OCI-LY1 (cell line): ENCODE measurements around the gene C2CD3.

Experiments
- H2AFZ ChIP-seq: fragments of 200-600 bp; sonication (generic), shearing (Covaris generic); 2 replicates; pipeline ENCODE4 v1.6.0; 2014; ENCODE audit warnings: antibody characterized with exemption, mild to moderate bottlenecking, low read length
- H3F3A ChIP-seq: fragments of 200-600 bp; sonication (generic), shearing (Covaris generic); 2 replicates; pipeline ENCODE4 v1.6.0; 2014; ENCODE audit warnings: mild to moderate bottlenecking, antibody characterized with exemption, low read length, moderate library complexity; ENCODE audit not compliant: insufficient read depth
- H3K27ac ChIP-seq: fragments of 200-600 bp; sonication (generic); 2 replicates; pipeline ENCODE4 v1.5.1; 2014; ENCODE audit warnings: low read length, mixed run types, mild to moderate bottlenecking, low read depth; ENCODE audit not compliant: poor library complexity, severe bottlenecking
- H3K27me3 ChIP-seq: fragments of 200-600 bp; sonication (generic); 2 replicates; pipeline ENCODE4 v1.6.0; 2014; ENCODE audit warnings: antibody characterized with exemption, mild to moderate bottlenecking, low read length, moderate library complexity; ENCODE audit not compliant: insufficient read depth
- H3K36me3 ChIP-seq: fragments of 200-600 bp; sonication (generic); 2 replicates; pipeline ENCODE4 v1.6.1; 2014; ENCODE audit warnings: mild to moderate bottlenecking, antibody characterized with exemption, low read length, moderate library complexity, mixed read lengths; ENCODE audit not compliant: insufficient read depth
- H3K4me1 ChIP-seq: fragments of 200-600 bp; sonication (generic); 2 replicates; pipeline ENCODE4 v1.5.1; 2014; ENCODE audit warnings: mild to moderate bottlenecking, low read length, moderate library complexity; ENCODE audit not compliant: insufficient read depth, severe bottlenecking
- H3K4me2 ChIP-seq: fragments of 200-600 bp; sonication (generic), shearing (Covaris generic); 2 replicates; pipeline ENCODE4 v1.6.1; 2014; ENCODE audit warnings: low read length
- H3K4me3 ChIP-seq: fragments of 200-600 bp; sonication (generic); 2 replicates; pipeline ENCODE4 v1.5.1; 2014; ENCODE audit warnings: low read length, low read depth, mild to moderate bottlenecking, mixed read lengths; ENCODE audit not compliant: poor library complexity, severe bottlenecking
- H3K79me2 ChIP-seq: fragments of 200-600 bp; shearing (Covaris generic); 2 replicates; pipeline ENCODE4 v1.6.1; 2016; ENCODE audit warnings: mixed run types, low read length, mixed read lengths; ENCODE audit not compliant: insufficient read depth
- H3K9ac ChIP-seq: fragments of 200-600 bp; sonication (generic), shearing (Covaris generic); 2 replicates; pipeline ENCODE4 v1.6.1; 2014; ENCODE audit warnings: mild to moderate bottlenecking, low read length, mixed read lengths
- H3K9me2 ChIP-seq: fragments of 200-600 bp; sonication (generic), shearing (Covaris generic); 2 replicates; pipeline ENCODE4 v1.6.1; 2014; ENCODE audit warnings: low read depth, mild to moderate bottlenecking, low read length, mixed read lengths
- H3K9me3 ChIP-seq: fragments of 200-600 bp; shearing (Covaris generic); 2 replicates; pipeline ENCODE4 v1.6.1; 2014; ENCODE audit warnings: low read length, mixed read lengths
- H4K20me1 ChIP-seq: fragments of 200-600 bp; sonication (generic), shearing (Covaris generic); 2 replicates; pipeline ENCODE4 v1.6.0; 2016; ENCODE audit warnings: mild to moderate bottlenecking, low read length; ENCODE audit not compliant: insufficient read depth
- CTCF ChIP-seq: fragments of 200-600 bp; sonication (generic), shearing (Covaris generic); IDR thresholded peaks from 2 replicates; pipeline ENCODE4 v1.5.1; 2017; ENCODE audit warnings: mild to moderate bottlenecking, antibody characterized with exemption, low read length, moderate library complexity, mixed read lengths
- EZH2 ChIP-seq: fragments of 200-600 bp; sonication (generic), shearing (Covaris generic); IDR thresholded peaks from 2 replicates; pipeline ENCODE4 v1.8.0; 2017; ENCODE audit warnings: borderline replicate concordance, mixed run types, mild to moderate bottlenecking, antibody characterized with exemption, low read length, moderate library complexity, mixed read lengths

The C2CD3 gene

DNA sequence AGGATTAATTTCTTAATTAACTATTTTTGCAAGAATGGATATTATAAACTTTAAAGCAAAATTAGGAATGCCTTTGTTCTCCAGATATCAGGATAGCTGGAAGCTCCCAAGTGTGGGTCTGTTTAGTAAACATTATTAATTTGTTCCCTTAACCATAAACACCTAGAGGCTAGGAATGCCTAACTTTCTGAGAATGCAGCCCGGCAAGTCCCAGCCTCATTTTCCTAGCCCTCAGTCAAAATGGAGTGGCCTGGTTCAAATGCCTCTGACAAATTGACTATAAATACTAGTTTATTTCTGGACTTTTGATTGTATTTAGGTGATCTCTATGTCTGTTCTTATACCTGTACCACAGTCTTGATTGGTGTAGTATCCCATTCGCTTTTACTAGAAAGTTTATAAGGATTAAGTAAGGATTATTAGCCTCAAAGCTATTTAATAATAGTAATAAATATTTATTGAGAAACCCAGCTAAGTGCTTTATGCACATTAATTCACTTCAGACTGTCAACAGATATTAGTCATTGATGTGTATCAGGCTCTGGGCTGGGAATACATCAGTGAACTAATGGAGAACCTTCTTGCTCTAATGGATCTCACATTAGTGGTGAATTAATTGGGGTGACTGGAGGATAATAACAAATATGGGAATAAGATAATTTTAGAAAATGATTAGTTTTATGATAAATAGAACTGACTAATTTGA, 26.1 kb upstream of the C2CD3 start:
- Histone ChIP-seq H3K79me2 (no peaks in the 10 kb centered on the region), H3K36me3 (no peaks in the 10 kb centered on the region; the same call in none of the 2 replicates), H3K4me3 (no peak overlapping the region), H3K4me1 (no peaks in the 10 kb centered on the region), H3K27me3 (no peaks in the 10 kb centered on the region), H2AFZ (no peak overlapping the region), H3F3A (no peaks in the 10 kb centered on the region), H3K9me2 (no peaks in the 10 kb centered on the region), H3K4me2 (no peak overlapping the region), H3K27ac (no peak overlapping the region), H3K9me3 (peaks cover 13% of the 10 kb centered on the region), H4K20me1 (no peaks in the 10 kb centered on the region), H3K9ac (no peak overlapping the region)
- TF ChIP-seq CTCF (no peak), EZH2 (no peak)

- H3K9me3 ChIP-seq = peaks cover 13% of the 10 kb centered on the region
- no peak overlapping the region for H3K4me3 ChIP-seq
- TF ChIP-seq CTCF (no peak), EZH2 (no peak)
- no peaks in the 10 kb centered on the region for H4K20me1 ChIP-seq
- no peak overlapping the region for H2AFZ ChIP-seq
- peaks cover 2% of the 10 kb centered on the region for H3K36me3 ChIP-seq
- H3K4me1 ChIP-seq = no peaks in the 10 kb centered on the region
- H3K4me2 ChIP-seq = no peak overlapping the region
- H3K9ac ChIP-seq = no peak overlapping the region
- H3K27me3 ChIP-seq = no peaks in the 10 kb centered on the region
- H3K9me2 ChIP-seq = no peaks in the 10 kb centered on the region
- H3F3A ChIP-seq = no peaks in the 10 kb centered on the region
- H3K79me2 ChIP-seq = no peaks in the 10 kb centered on the region
- H3K27ac ChIP-seq = no peak overlapping the region
Observed at GRCh38 chr11:74195828-74196227, 25.0 kb upstream of the C2CD3 start.

GRCh38 chr11:74185695-74186094, 14.9 kb upstream of the C2CD3 start:
- Histone ChIP-seq H3K9me3 (no peaks in the 10 kb centered on the region), H3K27ac (no peak overlapping the region), H3F3A (no peaks in the 10 kb centered on the region), H3K9ac (no peak overlapping the region), H3K27me3 (no peaks in the 10 kb centered on the region), H3K4me1 (peaks cover 14% of the 10 kb centered on the region), H3K4me2 (no peak overlapping the region), H3K79me2 (peaks cover 5% of the 10 kb centered on the region), H2AFZ (no peak overlapping the region), H3K36me3 (peaks cover 22% of the 10 kb centered on the region), H3K4me3 (no peak overlapping the region), H3K9me2 (no peaks in the 10 kb centered on the region), H4K20me1 (no peaks in the 10 kb centered on the region)
- no peak for TF ChIP-seq EZH2
- TF ChIP-seq CTCF = no peak
